SK-N-SH (cell line): ENCODE results near the gene MAP2. TPM values are rescaled to one million over a fixed set of nuclear protein-coding genes. Genes with fewer than 3 reads are reported as not detected.

Experiments used
- CTCF ChIA-PET: fragments of 300-600, 350-600 bp; formaldehyde crosslinking; extraction: SDS; loops from one replicate; lab custom pipeline; 2021; lab: Yijun Ruan, JAX
- POLR2A ChIA-PET: fragments of 350-600 bp; sonication (Branson Sonifier 250); formaldehyde crosslinking; extraction: SDS; loops from one replicate; lab custom pipeline; 2020; ENCODE audit warnings: antibody characterized with exemption, inconsistent platforms; lab: Yijun Ruan, JAX
- DNase-seq: peaks from one replicate; pipeline ENCODE4 v3.0.0; 2012
- H2AFZ ChIP-seq: fragments of 200-600 bp; sonication (generic); 2 replicates; pipeline ENCODE4 v1.8.1; 2016; ENCODE audit warnings: antibody characterized with exemption, mild to moderate bottlenecking, low read depth
- H3F3A ChIP-seq: fragments of 200-600 bp; sonication (generic); replicated peaks from 2 replicates; pipeline ENCODE3; 2016; ENCODE audit warnings: antibody characterized with exemption, mild to moderate bottlenecking; ENCODE audit not compliant: insufficient read depth
- H3K27ac ChIP-seq, 2 experiments: fragments of 200-500 bp in 1 of 2; fragments of 200-600 bp in 1 of 2; sonication (Bioruptor generic) in 1 of 2; sonication (generic), shearing (Covaris generic) in 1 of 2; 2 replicates each; pipeline versions ENCODE4 v1.5.1 to v1.6.1; 2014 to 2016; ENCODE audit warnings: low read depth in 2 of 2, inconsistent platforms in 1 of 2, low read length in 1 of 2, mild to moderate bottlenecking in 1 of 2, mixed read lengths in 1 of 2
- H3K27me3 ChIP-seq: fragments of 200-600 bp; sonication (generic), shearing (Covaris generic); 2 replicates; pipeline ENCODE4 v1.6.1; 2016; ENCODE audit warnings: mixed run types; ENCODE audit not compliant: insufficient read depth
- H3K36me3 ChIP-seq, 2 experiments: fragments of 200-500 bp in 1 of 2; fragments of 200-600 bp in 1 of 2; sonication (Bioruptor generic) in 1 of 2; sonication (generic) in 1 of 2; replicated peaks in 1 of 2; 2 replicates each; pipeline versions ENCODE3 to v1.5.1; 2014 to 2016; ENCODE audit warnings: low read length in 1 of 2, mild to moderate bottlenecking in 1 of 2; ENCODE audit not compliant: insufficient read depth in 2 of 2, control insufficient read depth in 1 of 2
- H3K4me1 ChIP-seq, 2 experiments: fragments of 200-500 bp in 1 of 2; fragments of 200-600 bp in 1 of 2; sonication (Bioruptor generic) in 1 of 2; sonication (generic), shearing (Covaris generic) in 1 of 2; 2 replicates each; pipeline versions ENCODE4 v1.5.1 to v1.6.1; 2014 to 2016; ENCODE audit warnings: low read depth in 1 of 2, low read length in 1 of 2, mixed run types in 1 of 2; ENCODE audit not compliant: insufficient read depth in 2 of 2, control insufficient read depth in 1 of 2
- H3K4me2 ChIP-seq: fragments of 200-600 bp; sonication (generic), shearing (Covaris generic); 2 replicates; pipeline ENCODE4 v1.6.1; 2017; ENCODE audit warnings: mixed run types
- H3K4me3 ChIP-seq, 2 experiments: fragments of 200-500 bp in 1 of 2; fragments of 200-600 bp in 1 of 2; sonication (Bioruptor generic) in 1 of 2; sonication (generic), shearing (Covaris generic) in 1 of 2; 2 replicates each; pipeline versions ENCODE4 v1.5.1 to v1.8.1; 2014 to 2016; ENCODE audit warnings: low read depth in 2 of 2, inconsistent platforms in 1 of 2, low read length in 1 of 2, mild to moderate bottlenecking in 1 of 2, mixed read lengths in 1 of 2, moderate library complexity in 1 of 2
- H3K79me2 ChIP-seq: fragments of 200-600 bp; sonication (generic); 2 replicates; pipeline ENCODE4 v1.8.1; 2017; ENCODE audit warnings: mild to moderate bottlenecking; ENCODE audit not compliant: insufficient read depth
- H3K9ac ChIP-seq: fragments of 200-600 bp; sonication (generic); 2 replicates; pipeline ENCODE4 v1.6.1; 2017; ENCODE audit warnings: mixed run types
- H3K9me2 ChIP-seq: fragments of 200-600 bp; sonication (generic); 2 replicates; pipeline ENCODE4 v1.6.1; 2017; ENCODE audit warnings: mixed run types
- H3K9me3 ChIP-seq: fragments of 200-600 bp; sonication (generic); 2 replicates; pipeline ENCODE4 v1.6.1; 2017; ENCODE audit warnings: mixed run types, mild to moderate bottlenecking, moderate library complexity
- H4K20me1 ChIP-seq: fragments of 200-600 bp; sonication (generic); 2 replicates; pipeline ENCODE4 v1.6.1; 2017; ENCODE audit warnings: mild to moderate bottlenecking, mixed run types; ENCODE audit not compliant: insufficient read depth
- CHD2 ChIP-seq: fragments of 150-350 bp; IDR thresholded peaks from 2 replicates; pipeline ENCODE4 v1.6.1; 2018; ENCODE audit warnings: low read length; ENCODE audit not compliant: partially characterized antibody
- CTCF ChIP-seq: fragments of 200-600 bp; sonication (generic); IDR thresholded peaks from 2 replicates; pipeline ENCODE4 v1.6.1; 2017; ENCODE audit warnings: antibody characterized with exemption, mild to moderate bottlenecking, moderate library complexity
- ELF1 ChIP-seq: IDR thresholded peaks from 2 replicates; pipeline ENCODE4 v1.4.0; 2012
- EP300 ChIP-seq, 2 experiments: IDR thresholded peaks; 2 replicates each; pipeline versions ENCODE4 v1.4.0 to v1.6.1; 2012; ENCODE audit warnings: borderline replicate concordance in 1 of 2, low read depth in 1 of 2, low read length in 1 of 2
- FOXJ3 ChIP-seq: sonication (generic); formaldehyde crosslinking; IDR thresholded peaks from 2 replicates; pipeline ENCODE4 v1.5.1; 2020; ENCODE audit warnings: mild to moderate bottlenecking, missing genetic modification reagents
- IRF3 ChIP-seq: fragments of 150-350 bp; IDR thresholded peaks from 2 replicates; pipeline ENCODE4 v1.6.1; 2016; ENCODE audit warnings: mild to moderate bottlenecking, low read depth, low read length
- JUND ChIP-seq: IDR thresholded peaks from 2 replicates; pipeline ENCODE4 v1.4.0; 2012
- MAX ChIP-seq: IDR thresholded peaks from 2 replicates; pipeline ENCODE4 v1.4.0; 2012; ENCODE audit warnings: low read depth
- MXI1 ChIP-seq: IDR thresholded peaks from 2 replicates; pipeline ENCODE4 v1.6.1; 2012; ENCODE audit warnings: mild to moderate bottlenecking, low read depth, low read length, improper control_type of control experiment
- NRF1 ChIP-seq: IDR thresholded peaks from 2 replicates; pipeline ENCODE4 v1.6.1; 2012; ENCODE audit warnings: low read depth, mild to moderate bottlenecking, low read length
- PBX3 ChIP-seq: IDR thresholded peaks from 2 replicates; pipeline ENCODE4; 2012
- RXRA ChIP-seq: IDR thresholded peaks from 2 replicates; pipeline ENCODE4 v1.4.0; 2012; ENCODE audit warnings: low read depth, mild to moderate bottlenecking, borderline replicate concordance
- SIN3A ChIP-seq: IDR thresholded peaks from 2 replicates; pipeline ENCODE4 v1.6.1; 2012; ENCODE audit warnings: low read depth, mild to moderate bottlenecking, low read length, moderate library complexity, borderline replicate concordance
- SMC3 ChIP-seq: IDR thresholded peaks from 2 replicates; pipeline ENCODE4 v1.6.1; 2012; ENCODE audit warnings: low read depth, low read length, improper control_type of control experiment
- TAF1 ChIP-seq: IDR thresholded peaks from 2 replicates; pipeline ENCODE4 v1.6.1; 2012; ENCODE audit warnings: low read depth, mild to moderate bottlenecking, low read length, moderate library complexity, borderline replicate concordance
- TEAD4 ChIP-seq: IDR thresholded peaks from 2 replicates; pipeline ENCODE4 v1.4.0; 2012; ENCODE audit warnings: mild to moderate bottlenecking, borderline replicate concordance; ENCODE audit not compliant: insufficient read depth
- USF1 ChIP-seq: IDR thresholded peaks from 2 replicates; pipeline ENCODE4 v1.4.0; 2012; ENCODE audit warnings: low read depth, borderline replicate concordance
- USF2 ChIP-seq: fragments of 150-350 bp; IDR thresholded peaks from 2 replicates; pipeline ENCODE4 v1.6.1; 2017; ENCODE audit warnings: antibody characterized with exemption, low read length, low read depth, borderline replicate concordance
- YY1 ChIP-seq: IDR thresholded peaks from 2 replicates; pipeline ENCODE4 v1.4.0; 2012; ENCODE audit warnings: low read depth, mild to moderate bottlenecking
- ZBTB33 ChIP-seq: IDR thresholded peaks from 2 replicates; pipeline ENCODE4 v1.4.0; 2012; ENCODE audit warnings: low read depth, borderline replicate concordance
- WGBS: methylation state at CpG from one replicate; pipeline ENCODE4 v1.1.6; 2017; ENCODE audit warnings: low lambda C conversion rate; 5-methylcytosine and 5-hydroxymethylcytosine counted together
- polyA plus RNA-seq, 3 experiments: library from polyadenylated mRNA; depleted of rRNA; stranded (reverse); fragments of >200 nt; gene quantifications; 2 replicates each; pipeline ENCODE4 v1.2.3, GENCODE V29; 2012

Gene MAP2
- polyA plus RNA-seq, 1 of the 3 experiments (the other 2 are of a cell fraction) = 7.8 TPM

- TF ChIP-seq SIN3A (no peak), MAX (no peak), RXRA (no peak), CTCF (no peak), FOXJ3 (CRISPR knock-in tag) (no peak), ELF1 (no peak), SMC3 (no peak), JUND (no peak), USF1 (no peak), CHD2 (no peak), NRF1 (no peak), EP300 (IDR thresholded peaks at IDR 0.05; ENCODE audit: borderline replicate concordance in 1 of 2, low read depth in 1 of 2, low read length in 1 of 2) (no peak), TAF1 (no peak), USF2 (no peak), TEAD4 (no peak), ZBTB33 (no peak), IRF3 (no peak), MXI1 (no peak), PBX3 (no peak), YY1 (no peak)
- TF ChIP-seq, all 33 proteins: peak for 0
- no peak for DNase-seq
- 55% methylated on average over 3 of the region's 3 CpGs for WGBS
- Histone ChIP-seq H3K36me3 (no peaks in the 10 kb centered on the region), H3K4me3 (no peak overlapping the region), H4K20me1 (no peaks in the 10 kb centered on the region), H3K4me2 (no peak overlapping the region), H3K9me3 (no peaks in the 10 kb centered on the region), H3K79me2 (no peaks in the 10 kb centered on the region), H3F3A (no peaks in the 10 kb centered on the region), H3K9ac (no peak overlapping the region), H3K27ac (no peak overlapping the region), H2AFZ (no peak overlapping the region), H3K27me3 (no peaks in the 10 kb centered on the region), H3K9me2 (no peaks in the 10 kb centered on the region), H3K4me1 (peaks cover 0 to 3% of the 10 kb centered on the region in 2 experiments; a peak in 1 of 4 replicates)
- POLR2A ChIA-PET = no interaction called here
- CTCF ChIA-PET = interaction anchor here (1.0 kb wide), 1 partner anchor 43 kb away, joined by 4 read pairs; the partner anchor contains the start of gene MAP2
These were observed 42.8 kb upstream of the MAP2 start for GRCh38 chr2:209381091-209381490.
